Type B pancreatic cell (in vitro differentiated cells): ENCODE results near the gene MGMT. TPM values are rescaled to one million over a fixed set of nuclear protein-coding genes. Genes with fewer than 3 reads are reported as not detected.

Experiments
- DNase-seq: peaks from one replicate; pipeline ENCODE4 v3.0.0; 2021; ENCODE audit warnings: mixed read lengths; ENCODE audit not compliant: unreplicated experiment; ENCODE audit errors: extremely low spot score
- H3K27ac Mint-ChIP-seq: 2 replicates; pipeline ENCODE4 v1.8.0; 2021; ENCODE audit warnings: mild to moderate bottlenecking, mixed read lengths
- H3K27me3 Mint-ChIP-seq: 2 replicates; pipeline ENCODE4 v1.8.0; 2021; ENCODE audit warnings: mixed read lengths
- H3K36me3 Mint-ChIP-seq: 2 replicates; pipeline ENCODE4 v1.8.0; 2021; ENCODE audit warnings: mixed read lengths
- H3K4me1 Mint-ChIP-seq: one replicate; pipeline ENCODE4 v1.8.0; 2021; ENCODE audit warnings: mixed read lengths; ENCODE audit not compliant: unreplicated experiment
- H3K4me3 Mint-ChIP-seq: 2 replicates; pipeline ENCODE4 v1.8.0; 2021; ENCODE audit warnings: mild to moderate bottlenecking, mixed read lengths
- H3K9me3 Mint-ChIP-seq: 2 replicates; pipeline ENCODE4 v1.8.0; 2021; ENCODE audit warnings: mixed read lengths
- CTCF ChIP-seq: fragments of 200-600 bp; sonication (generic); conservative IDR thresholded peaks from 2 replicates; pipeline ENCODE4 v1.5.0; 2021; ENCODE audit warnings: antibody characterized with exemption, mild to moderate bottlenecking
- total RNA-seq: library from RNA; stranded (reverse); gene quantifications from 2 replicates; pipeline ENCODE4 v1.2.1, GENCODE V29; 2021; ENCODE audit warnings: low replicate concordance

MGMT gene
- total RNA-seq, 1 donor from 2014 or later, result 18.8 TPM

GRCh38 chr10:129627442-129627841 is 160.4 kb downstream of the MGMT start:
- TF ChIP-seq CTCF, result no peak
- Mint-ChIP-seq H3K4me3 (no peak overlapping the region), H3K4me1 (peaks cover 12% of the 10 kb centered on the region), H3K27ac (no peak overlapping the region), H3K36me3 (no peaks in the 10 kb centered on the region), H3K27me3 (no peaks in the 10 kb centered on the region), H3K9me3 (peaks cover 1% of the 10 kb centered on the region)
- DNase-seq, result no peak

DNA sequence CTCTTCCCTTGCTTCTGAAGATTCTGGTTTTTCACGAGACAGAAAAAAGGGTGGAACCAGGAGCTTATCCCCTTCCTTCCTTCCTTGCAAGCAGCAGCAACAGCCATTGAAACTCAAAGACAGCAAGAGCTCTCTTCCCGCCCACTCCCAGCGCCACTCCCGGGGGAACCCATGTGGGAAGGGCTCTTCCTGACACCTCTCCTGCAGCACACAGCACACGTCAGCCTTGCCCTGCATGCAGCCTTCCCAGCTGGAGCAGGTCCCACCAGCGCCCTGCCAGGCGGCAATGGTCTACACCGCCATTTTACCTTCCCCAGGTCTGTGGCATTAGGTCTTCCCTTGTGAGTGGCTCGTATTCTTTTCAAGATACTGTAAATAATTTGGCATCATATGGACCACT is 161.8 kb downstream of the MGMT start:
- H3K4me1 Mint-ChIP-seq, result peaks cover 12% of the 10 kb centered on the region
- peaks cover 1% of the 10 kb centered on the region for H3K36me3 Mint-ChIP-seq
- H3K27me3 Mint-ChIP-seq, result no peaks in the 10 kb centered on the region
- DNase-seq, result no peak
- H3K4me3 Mint-ChIP-seq, result no peak overlapping the region
- no peak for TF ChIP-seq CTCF
- H3K9me3 Mint-ChIP-seq, result peaks cover 5% of the 10 kb centered on the region
- H3K27ac Mint-ChIP-seq, result no peak overlapping the region

DNA sequence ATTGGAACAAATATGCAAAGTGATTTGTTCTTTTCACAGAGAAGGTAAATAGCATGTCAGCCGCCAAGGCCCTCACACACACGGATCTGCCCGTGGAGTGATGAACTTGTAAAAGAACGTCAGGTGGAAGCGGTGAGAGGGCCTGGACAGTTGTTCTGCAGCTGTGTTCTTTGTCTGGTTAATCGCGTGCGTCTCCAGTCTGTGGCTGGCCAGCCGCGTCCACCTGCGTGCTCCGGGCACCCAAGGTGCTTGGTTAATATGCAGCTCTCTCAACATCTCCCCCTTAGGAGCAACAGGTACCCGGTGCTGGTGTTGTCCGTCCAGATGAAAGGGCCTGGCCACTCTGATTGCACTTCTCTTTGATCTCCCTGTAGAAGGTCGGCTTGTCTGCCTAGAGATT is 162.9 kb downstream of the MGMT start:
- no peaks in the 10 kb centered on the region for H3K27me3 Mint-ChIP-seq
- H3K4me1 Mint-ChIP-seq, result peaks cover 12% of the 10 kb centered on the region
- TF ChIP-seq CTCF, result no peak
- H3K27ac Mint-ChIP-seq, result no peak overlapping the region
- DNase-seq, result no peak
- no peak overlapping the region for H3K4me3 Mint-ChIP-seq
- peaks cover 14% of the 10 kb centered on the region for H3K9me3 Mint-ChIP-seq
- H3K36me3 Mint-ChIP-seq, result peaks cover 8% of the 10 kb centered on the region

DNA sequence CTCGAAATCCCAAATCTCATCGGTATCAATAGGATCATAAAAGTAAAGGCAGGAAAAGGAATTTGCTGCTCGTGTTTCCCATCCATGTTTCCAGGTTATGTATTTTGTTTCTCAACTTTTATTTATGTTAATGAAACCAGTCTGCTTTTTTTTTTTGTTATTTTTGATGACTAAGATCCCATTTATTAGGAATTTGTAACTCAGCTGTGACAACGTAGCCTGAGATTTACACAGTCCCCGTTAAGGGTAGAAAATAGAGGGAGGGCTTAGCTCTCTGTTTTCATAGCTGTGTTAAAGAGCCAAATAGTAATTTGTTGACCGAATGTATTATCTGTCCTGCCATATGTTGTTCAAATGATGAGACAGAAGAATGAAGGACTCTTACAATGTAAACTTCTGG is 164.0 kb downstream of the MGMT start:
- Mint-ChIP-seq H3K36me3 (peaks cover 8% of the 10 kb centered on the region), H3K27me3 (no peaks in the 10 kb centered on the region), H3K4me1 (peaks cover 12% of the 10 kb centered on the region), H3K27ac (no peak overlapping the region), H3K4me3 (no peak overlapping the region), H3K9me3 (peaks cover 14% of the 10 kb centered on the region)
- TF ChIP-seq CTCF, result no peak
- DNase-seq, result no peak

GRCh38 chr10:129631870-129632623 is 165.0 kb downstream of the MGMT start:
- H3K4me1 Mint-ChIP-seq, result peaks cover 9% of the 10 kb centered on the region
- H3K9me3 Mint-ChIP-seq, result peaks cover 14% of the 10 kb centered on the region
- no peak for DNase-seq
- no peaks in the 10 kb centered on the region for H3K27me3 Mint-ChIP-seq
- H3K27ac Mint-ChIP-seq, result no peak overlapping the region
- H3K4me3 Mint-ChIP-seq, result no peak overlapping the region
- no peak for TF ChIP-seq CTCF
- peaks cover 8% of the 10 kb centered on the region for H3K36me3 Mint-ChIP-seq

DNA sequence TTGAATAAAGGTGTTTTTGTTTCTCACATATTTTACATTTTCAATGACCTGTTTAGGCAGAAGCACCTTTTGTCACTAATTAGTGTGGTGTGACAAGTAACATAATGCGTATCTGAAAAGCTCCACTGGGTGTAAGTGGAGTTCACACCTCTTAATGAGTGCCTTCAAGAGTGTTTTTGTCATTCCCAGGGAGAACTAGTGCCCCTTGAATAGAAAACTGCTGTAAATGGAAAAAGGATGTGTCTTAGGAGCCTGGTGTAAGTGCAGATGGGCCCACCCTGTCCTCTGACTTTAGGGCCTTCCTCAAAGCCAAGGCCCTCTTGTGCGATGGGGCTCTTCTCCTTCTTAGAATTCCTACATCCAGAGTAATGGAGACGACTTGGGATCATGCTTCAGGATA is 170.0 kb downstream of the MGMT start:
- Mint-ChIP-seq H3K4me1 (no peaks in the 10 kb centered on the region), H3K4me3 (no peak overlapping the region), H3K9me3 (peaks cover 14% of the 10 kb centered on the region), H3K27me3 (no peaks in the 10 kb centered on the region), H3K27ac (no peak overlapping the region), H3K36me3 (peaks cover 8% of the 10 kb centered on the region)
- no peak for TF ChIP-seq CTCF
- no peak for DNase-seq
